Renal pelvis (tissue), 4 donors: ENCODE results near the gene SLC26A4. TPM values are rescaled to one million over a fixed set of nuclear protein-coding genes. Genes with fewer than 3 reads are reported as not detected.

ENCODE experiments used
- DNase-seq: peaks from one replicate; pipeline ENCODE4 v3.0.0-alpha.2; 2013
- polyA plus RNA-seq, 3 donors: library from polyadenylated mRNA; unstranded; fragments of 120-200 nt; gene quantifications; one replicate each; pipeline ENCODE4 v1.2.1, GENCODE V29; 2013; ENCODE audit not compliant: insufficient read length in 3 of 3

The SLC26A4 gene
- polyA plus RNA-seq, 3 donors: 1.4 to 2.8 (median 2.3) TPM

DNA sequence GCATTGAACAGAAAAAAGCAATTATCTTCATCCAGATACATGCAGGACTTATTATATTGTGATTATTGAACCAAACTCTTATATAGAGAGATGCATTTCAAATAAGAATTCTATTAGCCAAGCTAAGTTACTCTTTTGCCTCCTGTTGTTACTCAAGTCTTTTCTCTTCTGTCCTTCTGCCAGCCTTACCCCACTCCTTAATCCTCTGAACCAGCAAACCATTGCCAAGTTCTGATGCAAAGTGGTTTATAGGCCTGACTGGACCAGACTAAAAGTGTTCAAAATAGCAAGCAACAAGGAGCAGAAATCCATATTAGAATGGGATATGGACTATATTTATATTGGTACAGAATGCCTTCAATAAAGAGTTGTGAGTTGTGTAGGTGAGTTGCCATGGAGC, 2.2 kb upstream of the SLC26A4 start:
- no peak for DNase-seq

DNA sequence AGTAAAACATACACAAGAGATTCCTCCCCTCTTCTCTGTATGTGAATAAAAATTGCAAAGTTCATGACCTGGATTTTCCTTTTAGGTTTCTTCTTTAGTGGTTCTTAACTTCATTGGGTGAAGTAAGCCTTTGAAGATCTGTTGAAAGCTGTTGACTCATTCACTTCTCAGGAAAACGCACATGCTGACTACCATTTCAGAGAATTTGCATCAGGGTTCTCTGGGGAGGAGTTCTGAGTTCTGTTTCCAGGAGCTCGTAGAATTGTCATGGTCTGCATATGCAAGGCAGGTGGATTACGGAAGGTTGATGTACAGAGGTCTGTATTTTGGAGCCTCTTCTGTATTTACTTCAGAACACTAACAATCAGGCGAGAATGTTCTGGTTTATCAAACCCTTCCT, 962 bp upstream of the SLC26A4 start:
- DNase-seq: no peak

DNA sequence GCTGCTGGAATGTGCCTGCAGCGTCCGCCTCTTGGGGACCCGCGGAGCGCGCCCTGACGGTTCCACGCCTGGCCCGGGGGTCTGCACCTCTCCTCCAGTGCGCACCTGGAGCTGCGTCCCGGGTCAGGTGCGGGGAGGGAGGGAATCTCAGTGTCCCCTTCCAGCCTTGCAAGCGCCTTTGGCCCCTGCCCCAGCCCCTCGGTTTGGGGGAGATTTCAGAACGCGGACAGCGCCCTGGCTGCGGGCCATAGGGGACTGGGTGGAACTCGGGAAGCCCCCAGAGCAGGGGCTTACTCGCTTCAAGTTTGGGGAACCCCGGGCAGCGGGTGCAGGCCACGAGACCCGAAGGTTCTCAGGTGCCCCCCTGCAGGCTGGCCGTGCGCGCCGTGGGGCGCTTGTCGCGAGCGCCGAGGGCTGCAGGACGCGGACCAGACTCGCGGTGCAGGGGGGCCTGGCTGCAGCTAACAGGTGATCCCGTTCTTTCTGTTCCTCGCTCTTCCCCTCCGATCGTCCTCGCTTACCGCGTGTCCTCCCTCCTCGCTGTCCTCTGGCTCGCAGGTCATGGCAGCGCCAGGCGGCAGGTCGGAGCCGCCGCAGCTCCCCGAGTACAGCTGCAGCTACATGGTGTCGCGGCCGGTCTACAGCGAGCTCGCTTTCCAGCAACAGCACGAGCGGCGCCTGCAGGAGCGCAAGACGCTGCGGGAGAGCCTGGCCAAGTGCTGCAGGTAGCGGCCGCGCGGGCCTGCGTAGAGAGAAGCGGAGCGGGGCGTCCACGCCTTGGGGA, 645 bp downstream of the SLC26A4 start:
- DNase-seq: peak; percentile 42

DNA sequence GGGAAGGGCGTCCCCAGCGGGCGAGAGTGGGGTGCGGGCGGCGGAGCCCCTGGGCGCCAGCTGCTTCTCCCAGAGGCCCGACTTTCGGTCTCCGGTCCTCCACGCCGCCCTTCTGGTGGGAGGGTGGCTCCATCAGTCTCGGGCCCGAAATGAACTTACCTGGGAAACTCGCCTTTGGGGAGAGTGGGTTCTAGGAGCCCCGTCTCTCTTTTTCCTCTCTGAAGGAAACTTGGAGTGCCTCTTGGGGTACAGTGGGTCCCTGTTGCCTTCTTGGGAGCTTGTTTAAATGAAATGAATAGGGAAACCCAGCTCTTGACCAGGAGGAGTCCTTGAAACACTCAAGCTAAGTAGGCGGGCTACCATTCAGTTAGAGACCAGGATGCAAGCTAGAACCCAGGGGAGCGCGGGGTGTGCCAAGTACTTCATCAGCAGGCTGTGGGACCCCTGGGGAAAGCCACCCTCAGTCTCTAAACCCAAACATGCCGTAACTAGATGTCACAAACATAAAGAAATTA, 1.3 kb downstream of the SLC26A4 start:
- DNase-seq: no peak

DNA sequence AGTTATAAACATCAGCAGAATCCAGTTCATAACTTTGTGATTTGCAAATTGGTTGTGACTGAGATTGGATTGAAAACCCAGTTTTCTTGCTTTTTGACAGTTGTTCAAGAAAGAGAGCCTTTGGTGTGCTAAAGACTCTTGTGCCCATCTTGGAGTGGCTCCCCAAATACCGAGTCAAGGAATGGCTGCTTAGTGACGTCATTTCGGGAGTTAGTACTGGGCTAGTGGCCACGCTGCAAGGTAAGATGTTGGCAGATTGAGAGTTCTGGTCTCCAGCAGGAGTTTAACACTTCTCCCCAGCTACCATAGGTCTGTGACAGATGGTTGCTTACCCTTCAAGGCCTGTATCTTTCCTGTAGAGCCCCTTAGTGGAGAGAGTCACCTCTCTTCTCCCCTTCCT, 2.6 kb downstream of the SLC26A4 start:
- DNase-seq: no peak

DNA sequence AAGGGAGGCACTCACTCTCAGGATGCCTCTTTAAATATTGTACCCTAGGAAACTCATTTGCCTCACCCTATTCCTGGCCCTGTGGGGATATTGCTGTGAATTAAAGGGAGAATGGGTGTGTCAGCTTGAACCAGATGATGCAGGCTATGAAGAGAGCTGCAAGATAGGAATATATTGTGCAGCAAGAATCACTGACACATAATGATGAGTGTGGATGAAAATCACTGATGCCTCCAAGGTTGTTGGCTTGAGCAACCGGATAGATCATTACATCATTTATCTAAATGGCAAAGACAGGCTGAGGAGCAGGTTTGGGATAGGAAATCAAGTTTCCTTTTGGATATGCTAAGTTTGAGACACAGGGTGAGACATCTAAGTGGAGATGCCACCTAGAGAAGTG, 6.2 kb downstream of the SLC26A4 start:
- DNase-seq: no peak

DNA sequence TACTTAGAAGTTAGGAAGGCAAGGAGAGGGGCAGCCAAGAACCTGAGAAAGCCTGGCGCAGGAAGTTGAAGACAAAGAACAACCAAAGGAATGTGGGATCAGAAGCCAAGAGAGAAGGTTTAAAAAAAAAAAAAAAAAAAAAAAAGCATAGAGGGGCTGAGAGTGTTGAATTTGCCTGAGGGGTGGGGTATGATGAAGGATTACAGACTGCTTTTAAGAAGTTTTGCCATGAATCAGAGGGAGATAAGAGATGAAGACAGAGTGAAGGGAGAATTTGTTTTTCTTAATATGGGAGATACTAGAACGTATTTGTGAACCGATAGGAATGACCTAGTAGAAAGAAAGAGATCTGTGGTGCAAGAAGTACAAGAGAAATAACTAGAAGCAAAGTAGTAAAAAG, 6.7 kb downstream of the SLC26A4 start:
- DNase-seq: no peak

DNA sequence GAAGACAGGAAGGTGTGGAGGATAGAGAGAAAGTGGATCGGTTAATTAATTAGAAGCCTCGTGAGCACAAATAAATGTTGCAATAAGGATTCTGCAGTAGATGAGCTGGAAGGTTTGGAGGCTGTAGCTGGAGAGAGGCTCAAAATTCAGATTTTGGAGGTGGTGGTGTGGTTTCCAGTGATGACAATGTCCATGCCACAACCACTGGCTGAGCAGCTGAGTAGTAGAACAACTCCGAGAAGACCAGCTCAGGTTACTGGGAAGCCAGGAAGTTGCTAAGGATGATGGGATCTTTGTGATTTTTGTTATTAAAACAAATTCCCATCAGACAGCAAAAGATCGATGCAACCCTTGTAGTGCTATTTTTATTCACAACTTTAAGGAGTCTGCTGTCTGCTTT, 7.7 kb downstream of the SLC26A4 start:
- no peak for DNase-seq

DNA sequence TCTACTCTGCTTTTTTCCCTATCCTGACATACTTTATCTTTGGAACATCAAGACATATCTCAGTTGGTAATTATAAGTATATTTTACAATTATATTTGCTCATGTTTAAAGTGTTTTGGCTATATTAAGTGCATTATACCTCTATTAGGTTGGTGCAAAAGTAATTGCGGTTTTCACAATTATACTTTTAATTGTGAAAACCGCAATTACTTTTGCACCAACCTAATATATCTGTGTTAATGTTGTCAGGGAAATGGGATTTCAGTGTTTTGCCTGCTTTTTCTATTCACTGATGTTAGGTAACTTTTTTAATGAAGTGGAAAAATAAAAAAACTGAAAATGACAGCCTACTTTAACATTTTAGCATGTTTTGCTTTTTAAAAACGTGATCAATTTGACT, 11.6 kb downstream of the SLC26A4 start:
- no peak for DNase-seq

DNA sequence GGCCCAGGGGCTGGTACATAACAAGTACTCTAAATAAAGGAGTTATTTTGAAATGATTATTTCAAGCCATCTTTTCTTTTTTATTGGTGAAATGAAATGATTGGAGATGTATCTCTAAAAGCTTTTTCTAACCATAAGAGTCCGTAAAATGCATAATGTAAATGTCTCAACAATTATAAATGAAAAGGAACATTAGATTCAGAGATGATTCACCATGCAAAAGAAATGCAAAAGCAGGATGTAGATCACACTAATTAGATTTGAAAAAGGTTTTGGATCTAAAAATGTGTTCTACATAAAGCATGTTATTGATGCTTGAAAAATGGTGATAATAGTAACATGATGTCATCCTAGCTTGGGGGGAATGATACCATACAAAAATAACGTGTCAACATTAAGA, 15.6 kb downstream of the SLC26A4 start:
- DNase-seq: no peak

DNA sequence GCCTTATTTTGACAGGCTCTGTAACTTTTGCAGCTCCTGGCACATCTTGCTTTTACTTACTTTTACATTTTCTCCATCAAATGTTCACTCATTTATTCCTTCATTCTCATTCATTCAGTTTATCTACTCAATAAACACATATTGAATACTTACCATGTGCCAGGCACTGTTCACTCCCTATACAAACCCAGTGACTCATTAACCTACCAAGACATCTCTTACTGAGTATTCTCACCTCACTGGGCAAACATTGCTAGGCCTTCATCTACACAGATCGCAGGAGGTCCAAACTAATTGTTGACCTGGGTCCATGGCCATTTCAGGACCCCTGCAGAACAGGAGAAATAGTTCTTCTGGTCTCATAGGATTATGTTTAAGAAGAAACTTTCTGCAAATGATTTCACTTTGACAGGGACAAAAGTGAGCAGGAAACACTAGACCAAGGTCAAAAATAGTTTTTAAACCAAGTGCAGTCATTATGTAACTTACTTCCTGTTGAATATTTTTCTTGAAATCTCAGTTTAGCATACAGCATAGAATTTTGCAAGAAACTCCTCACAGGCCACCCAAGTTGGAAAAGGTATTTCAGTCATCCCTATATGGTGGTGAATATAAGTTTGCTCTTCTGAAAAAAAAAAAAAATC, 17.6 kb downstream of the SLC26A4 start:
- no peak for DNase-seq

DNA sequence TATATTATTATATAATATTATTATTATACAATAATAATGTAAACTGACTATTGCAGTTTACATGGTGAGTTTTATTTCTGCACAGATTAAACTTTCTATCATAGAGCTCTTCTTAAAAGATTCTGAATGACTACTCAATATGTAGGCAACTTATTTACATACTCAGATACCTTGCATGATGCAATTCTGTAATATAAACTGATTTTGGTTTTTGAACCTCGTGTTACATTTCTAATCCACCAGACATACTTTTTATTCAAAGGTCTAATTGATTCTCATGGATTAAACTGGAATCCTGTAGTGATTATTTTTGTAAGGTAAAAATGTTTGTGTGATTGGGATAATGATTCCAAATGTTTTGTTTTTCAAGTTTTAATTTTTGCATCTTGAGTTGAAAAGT, 19.9 kb downstream of the SLC26A4 start:
- no peak for DNase-seq

DNA sequence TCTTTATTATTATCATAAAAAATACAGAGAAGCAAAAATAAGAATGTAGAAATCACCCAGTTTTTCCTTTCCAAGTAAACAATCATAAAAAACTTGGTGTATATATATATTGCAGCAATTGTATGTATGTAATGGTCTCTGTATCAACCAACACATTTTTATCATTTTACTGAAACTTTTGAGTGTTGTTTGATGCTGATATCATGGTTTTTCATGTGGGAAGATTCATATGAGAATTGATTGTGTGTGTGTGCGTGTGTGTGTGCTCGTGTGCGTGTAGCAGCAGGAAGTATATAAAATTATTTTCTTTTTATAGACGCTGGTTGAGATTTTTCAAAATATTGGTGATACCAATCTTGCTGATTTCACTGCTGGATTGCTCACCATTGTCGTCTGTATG, 22.3 kb downstream of the SLC26A4 start:
- no peak for DNase-seq

DNA sequence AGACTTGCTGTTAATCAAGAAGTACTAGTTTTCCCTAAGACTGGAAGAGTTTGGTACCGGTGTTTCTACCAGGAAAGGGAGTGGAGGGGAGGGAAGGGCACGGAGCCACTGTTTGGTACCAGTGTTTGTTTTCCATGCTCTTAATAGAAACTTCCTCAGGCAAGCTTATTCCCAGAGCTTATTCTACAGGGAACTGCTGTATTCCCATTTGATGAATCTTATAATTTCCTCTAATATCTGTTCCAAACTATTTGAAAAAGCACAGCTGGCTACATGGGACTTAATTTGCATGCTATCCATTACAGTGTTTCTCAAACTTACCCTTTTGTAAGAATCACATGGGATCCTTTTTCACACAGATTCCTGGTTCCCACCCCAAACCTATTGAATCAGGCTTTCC, 23.7 kb downstream of the SLC26A4 start:
- DNase-seq: no peak

DNA sequence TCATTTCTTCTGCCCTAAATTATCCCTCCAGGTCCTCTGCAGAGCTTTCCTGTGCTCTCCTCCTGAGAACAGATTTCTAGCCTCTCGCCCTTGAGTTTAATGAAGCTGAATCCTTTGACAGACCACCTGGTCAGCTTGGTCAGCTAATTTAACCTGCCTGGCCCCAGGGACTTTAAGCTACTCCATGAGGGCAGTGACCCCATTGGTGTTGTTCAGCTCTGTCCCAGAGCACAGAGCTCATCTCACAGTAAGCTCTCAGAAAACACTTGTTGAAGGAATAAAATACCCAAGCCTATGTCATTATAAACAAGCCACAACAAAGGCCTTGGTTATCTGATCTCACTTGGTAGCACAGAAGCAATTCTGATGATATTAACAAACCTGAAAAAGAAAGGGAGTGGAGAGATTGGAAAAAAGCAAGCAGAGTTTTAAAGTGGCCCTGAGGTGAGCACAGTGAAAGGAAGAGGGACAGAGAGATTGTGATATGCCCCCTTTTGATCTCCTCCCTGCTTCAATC, 24.4 kb downstream of the SLC26A4 start:
- DNase-seq: no peak

DNA sequence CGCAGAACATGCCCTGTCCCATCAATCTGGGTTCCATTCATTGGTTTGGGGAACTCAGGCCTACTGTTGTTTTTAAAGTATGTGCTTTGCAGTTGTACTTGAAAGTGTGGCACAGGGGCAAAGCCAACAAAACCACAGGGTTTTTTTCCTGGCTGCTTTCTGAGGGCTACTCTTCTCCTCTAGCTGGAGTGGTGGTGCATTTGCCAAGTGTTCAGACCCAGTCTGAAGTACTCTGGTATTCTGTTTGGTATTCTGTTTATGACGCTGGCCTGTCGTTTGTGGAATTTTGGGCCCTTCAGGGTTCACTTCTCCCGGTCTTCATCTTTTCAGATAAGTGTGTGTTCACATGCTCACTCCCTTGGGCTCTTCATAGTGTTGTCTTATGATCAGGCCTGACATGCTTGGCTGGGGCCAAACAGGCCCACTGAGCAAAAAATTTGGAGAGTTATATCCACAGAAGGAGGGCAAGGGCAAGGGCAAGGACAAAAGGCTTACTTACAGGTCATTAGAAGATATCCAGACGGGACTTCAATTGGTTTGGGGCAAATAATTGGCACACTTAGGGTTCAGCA, 26.3 kb downstream of the SLC26A4 start:
- DNase-seq: no peak

DNA sequence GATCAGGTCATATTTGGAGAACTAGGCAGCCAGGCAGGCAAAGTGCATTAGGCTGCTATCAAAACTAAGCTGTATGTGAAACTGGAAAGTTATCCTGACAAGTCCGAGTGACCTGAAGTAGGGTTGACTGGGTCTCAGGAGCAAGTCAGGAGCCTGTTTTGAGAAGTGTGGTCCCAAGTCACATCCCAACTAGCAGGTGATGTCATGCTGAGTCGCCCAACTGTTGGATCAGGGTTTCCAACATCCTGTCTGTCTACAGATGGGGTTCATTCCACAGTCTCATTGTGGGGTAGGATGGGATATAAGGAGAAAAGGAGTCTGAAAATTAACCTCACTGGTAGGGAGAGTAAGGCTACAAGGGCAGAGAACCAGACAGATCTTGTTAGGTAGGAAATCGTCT, 27.0 kb downstream of the SLC26A4 start:
- no peak for DNase-seq

DNA sequence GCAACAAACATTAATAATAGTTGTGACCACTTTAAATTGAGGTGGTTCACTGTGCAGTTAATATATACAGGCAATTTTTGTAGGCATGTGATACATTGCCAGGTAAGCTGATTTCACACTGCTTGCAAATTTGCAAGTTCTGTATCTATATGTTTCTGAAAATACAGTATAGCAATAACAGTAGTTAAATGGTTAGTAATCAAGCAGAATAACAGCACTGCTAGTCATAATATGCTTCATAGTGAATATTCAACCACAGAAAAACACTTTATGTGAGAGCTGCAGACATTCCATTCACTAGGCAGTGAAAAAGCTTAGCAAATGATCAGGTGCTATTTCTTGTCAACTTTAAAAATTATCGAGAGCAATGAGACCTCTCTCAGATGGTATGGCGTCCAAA, 28.9 kb downstream of the SLC26A4 start:
- DNase-seq: no peak

DNA sequence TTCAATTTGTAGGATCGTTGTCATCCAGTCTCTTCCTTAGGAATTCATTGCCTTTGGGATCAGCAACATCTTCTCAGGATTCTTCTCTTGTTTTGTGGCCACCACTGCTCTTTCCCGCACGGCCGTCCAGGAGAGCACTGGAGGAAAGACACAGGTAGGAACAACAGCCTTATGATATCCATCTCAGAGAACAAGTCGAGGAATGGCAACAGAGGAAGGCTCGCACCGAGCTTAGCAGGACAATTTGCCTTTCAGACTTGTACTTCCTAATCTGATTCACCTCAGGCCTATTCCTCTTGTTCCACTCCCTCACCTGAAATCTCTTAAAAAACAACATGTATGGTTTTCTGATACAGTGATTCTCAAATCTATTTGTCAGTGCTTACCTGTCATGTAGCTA, 29.5 kb downstream of the SLC26A4 start:
- no peak for DNase-seq

DNA sequence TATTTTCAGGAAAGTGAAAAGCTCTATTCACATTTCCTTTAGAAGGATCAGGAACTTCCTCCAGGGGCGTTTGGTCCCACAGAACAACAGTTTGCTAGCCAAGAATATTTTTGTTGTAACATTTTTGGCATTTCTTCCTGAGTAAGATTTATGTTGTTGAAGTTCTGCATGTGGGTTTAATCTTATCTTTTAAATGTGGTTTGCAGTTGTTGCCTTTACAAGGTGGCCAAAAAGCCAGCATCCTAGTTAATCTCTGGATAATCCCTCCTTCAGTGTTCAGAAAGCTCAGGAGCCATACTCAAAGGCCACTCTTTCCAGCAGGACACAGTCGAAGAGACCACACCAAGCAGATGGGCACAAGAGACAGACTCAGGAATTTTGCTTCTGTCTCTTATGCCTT, 30.0 kb downstream of the SLC26A4 start:
- DNase-seq: peak; percentile 16

DNA sequence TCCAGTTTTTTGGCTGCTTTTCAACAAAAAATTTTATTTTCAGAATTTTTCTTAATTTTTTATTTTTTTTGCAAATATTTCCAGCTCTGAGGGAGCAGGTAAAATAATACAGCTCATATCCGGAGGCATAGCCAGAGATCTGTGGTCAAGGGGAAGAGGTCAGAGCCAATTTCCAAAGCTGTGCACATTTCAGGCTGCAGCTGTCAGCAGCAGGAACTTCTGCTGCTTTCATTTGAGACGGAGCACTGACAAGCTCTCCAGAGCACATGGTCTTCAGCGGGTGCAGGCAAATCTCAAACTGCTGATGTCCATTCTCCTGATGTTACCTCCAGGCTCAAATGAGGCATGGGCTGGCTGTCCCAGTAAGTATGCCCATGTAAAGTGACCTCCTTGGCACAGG, 31.1 kb downstream of the SLC26A4 start:
- no peak for DNase-seq

DNA sequence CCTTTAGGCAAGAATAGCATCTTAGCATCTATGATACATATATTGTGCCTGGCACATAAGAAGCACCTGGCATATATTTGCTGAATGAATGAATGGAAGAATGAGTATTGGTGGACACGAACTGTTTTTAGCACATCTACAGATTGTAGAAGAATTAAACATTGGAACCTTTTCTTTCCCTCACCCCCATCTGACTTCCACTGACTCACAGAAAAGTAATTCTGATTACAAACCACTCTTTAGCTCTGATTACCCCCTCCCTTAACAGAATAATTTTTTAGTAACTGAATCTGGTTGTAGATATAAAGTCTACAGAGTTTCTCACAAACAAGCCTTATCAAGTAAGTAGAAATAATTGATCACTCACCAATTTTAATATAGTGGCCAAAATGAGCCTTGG, 31.9 kb downstream of the SLC26A4 start:
- DNase-seq: no peak

DNA sequence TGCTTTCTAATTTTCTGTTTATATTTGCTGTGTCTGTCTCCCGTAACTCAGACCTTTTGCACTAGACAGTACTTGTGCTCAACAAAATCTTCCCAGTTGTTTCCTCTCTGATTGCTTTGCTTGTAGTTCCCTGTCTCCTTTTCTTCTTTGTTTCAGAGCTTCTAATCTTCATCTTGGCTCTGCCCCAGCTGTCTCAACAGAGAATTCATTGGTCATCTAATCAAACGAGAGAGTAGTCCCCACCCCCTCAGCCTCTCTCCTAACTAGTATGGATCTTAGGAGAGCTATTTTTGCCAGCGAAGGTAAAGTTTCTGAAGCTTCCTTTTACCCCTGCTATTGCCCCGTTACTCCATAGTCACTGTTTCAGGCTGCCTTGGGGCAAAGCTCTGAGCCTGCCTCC, 32.8 kb downstream of the SLC26A4 start:
- no peak for DNase-seq
